ENCODE results near the gene WRAP53. TPM values are rescaled to one million over a fixed set of nuclear protein-coding genes. Genes with fewer than 3 reads are reported as not detected.

WRAP53 gene
- polyA plus RNA-seq, 3 donors: 6.3 to 9.8 (median 9.1) TPM

GRCh38 chr17:7745748-7746470, 57.6 kb downstream of the WRAP53 start:
- no peaks in the 10 kb centered on the region for H3K79me2 ChIP-seq (ENCODE audit: insufficient read depth, low read length)
- Mint-ChIP-seq H3K27me3 (ENCODE audit: low read depth in 3 of 3) (peaks cover 2 to 4% (median 2%) of the 10 kb centered on the region in 3 donors), H3K27ac (peak overlapping the region in 1 of 7 donors; percentile 42), H3K4me1 (peaks cover 11% of the 10 kb centered on the region), H3K9me3 (peaks cover 5 to 12% (median 11%) of the 10 kb centered on the region in 7 donors), H3K4me3 (no peak overlapping the region), H3K36me3 (peaks cover 0 to 4% of the 10 kb centered on the region in 2 donors)
- no peak overlapping the region for H3K9ac ChIP-seq (ENCODE audit: insufficient read depth, low read length, poor library complexity, severe bottlenecking)
- H3K9me3 ChIP-seq (replicated peaks in 1 of 2; ENCODE audit: control insufficient read depth in 1 of 2, insufficient read depth in 1 of 2, low read length in 2 of 2): peaks cover 8% of the 10 kb centered on the region in 2 donors
- H3K27ac ChIP-seq (ENCODE audit: low read depth in 1 of 2, low read length in 2 of 2): no peak overlapping the region
- no peak overlapping the region for H3K4me3 ChIP-seq (replicated peaks in 1 of 3; ENCODE audit: low read depth in 2 of 3, low read length in 3 of 3)
- no peak for TF ChIP-seq CTCF (IDR thresholded peaks at IDR 0.05)
- no peaks in the 10 kb centered on the region for H4K20me1 ChIP-seq (ENCODE audit: insufficient read depth, low read length)
- intact Hi-C loops (cut with micrococcal nuclease): loop anchor here in 1 of 2 donors (10.0 kb wide), 1 partner anchor 309 kb away; no protein-coding TSS in a partner anchor
- H3K27me3 ChIP-seq (ENCODE audit: control insufficient read depth in 2 of 2, insufficient read depth in 2 of 2, low read length in 2 of 2): no peaks in the 10 kb centered on the region
- H3K36me3 ChIP-seq (replicated peaks in 1 of 2; ENCODE audit: control insufficient read depth in 1 of 2, insufficient read depth in 2 of 2, low read length in 2 of 2): no peaks in the 10 kb centered on the region
- DNase-seq: peak; percentile 30 to 72 (median 46)
- peaks cover 0 to 8% of the 10 kb centered on the region in 2 donors for H3K4me1 ChIP-seq (ENCODE audit: control insufficient read depth in 1 of 2, insufficient read depth in 2 of 2, low read length in 2 of 2)
- H2AFZ ChIP-seq (ENCODE audit: insufficient read depth, low read depth, low read length, poor library complexity, severe bottlenecking): no peak overlapping the region
- 87% methylated on average over 3 of the region's 7 CpGs for WGBS (ENCODE audit: insufficient coverage)
- no peak overlapping the region for H3K4me2 ChIP-seq (replicated peaks; ENCODE audit: extremely low read depth, low read length, poor library complexity, severe bottlenecking)

GRCh38 chr17:7747635-7748071, 59.4 kb downstream of the WRAP53 start:
- 100% methylated on average over 1 of the region's 4 CpGs for WGBS (ENCODE audit: insufficient coverage)
- Histone ChIP-seq H2AFZ (ENCODE audit: insufficient read depth, low read depth, low read length, poor library complexity, severe bottlenecking) (no peak overlapping the region), H3K4me2 (replicated peaks; ENCODE audit: extremely low read depth, low read length, poor library complexity, severe bottlenecking) (no peak overlapping the region), H3K9ac (ENCODE audit: insufficient read depth, low read length, poor library complexity, severe bottlenecking) (no peak overlapping the region), H3K9me3 (replicated peaks in 1 of 2; ENCODE audit: control insufficient read depth in 1 of 2, insufficient read depth in 1 of 2, low read length in 2 of 2) (peaks cover 8% of the 10 kb centered on the region in 2 donors), H3K27ac (ENCODE audit: low read depth in 1 of 2, low read length in 2 of 2) (no peak overlapping the region), H3K36me3 (replicated peaks in 1 of 2; ENCODE audit: control insufficient read depth in 1 of 2, insufficient read depth in 2 of 2, low read length in 2 of 2) (no peaks in the 10 kb centered on the region), H4K20me1 (ENCODE audit: insufficient read depth, low read length) (no peaks in the 10 kb centered on the region), H3K27me3 (ENCODE audit: control insufficient read depth in 2 of 2, insufficient read depth in 2 of 2, low read length in 2 of 2) (no peaks in the 10 kb centered on the region), H3K4me3 (replicated peaks in 1 of 3; ENCODE audit: low read depth in 2 of 3, low read length in 3 of 3) (no peak overlapping the region), H3K4me1 (ENCODE audit: control insufficient read depth in 1 of 2, insufficient read depth in 2 of 2, low read length in 2 of 2) (peaks cover 0 to 8% of the 10 kb centered on the region in 2 donors), H3K79me2 (ENCODE audit: insufficient read depth, low read length) (no peaks in the 10 kb centered on the region)
- H3K36me3 Mint-ChIP-seq: peaks cover 0 to 4% of the 10 kb centered on the region in 2 donors
- peaks cover 11% of the 10 kb centered on the region for H3K4me1 Mint-ChIP-seq
- H3K27me3 Mint-ChIP-seq (ENCODE audit: low read depth in 3 of 3): peaks cover 0 to 4% (median 2%) of the 10 kb centered on the region in 3 donors
- DNase-seq: no peak
- no peak overlapping the region for H3K4me3 Mint-ChIP-seq
- H3K27ac Mint-ChIP-seq: no peak overlapping the region
- H3K9me3 Mint-ChIP-seq: peaks cover 5 to 14% (median 11%) of the 10 kb centered on the region in 7 donors
- intact Hi-C loops (cut with micrococcal nuclease): loop anchor here in 1 of 2 donors (10.0 kb wide), 1 partner anchor 307 kb away; no protein-coding TSS in a partner anchor
- no peak for TF ChIP-seq CTCF (IDR thresholded peaks at IDR 0.05)

All from CD14-positive monocyte (primary cell).